Aorta (tissue), 5 donors: ENCODE measurements around the gene DRC7. TPM values are rescaled to one million over a fixed set of nuclear protein-coding genes. Genes with fewer than 3 reads are reported as not detected.

Experiments used
- ATAC-seq: fragments of 200-7000 bp; cut with Tn5 transposase; one replicate; pipeline ENCODE4 v1.9.1; 2022; ENCODE audit warnings: moderate library complexity; ENCODE audit not compliant: low FRiP score
- DNase-seq, 2 donors: peaks; one replicate each; pipeline ENCODE4 v3.0.0-alpha.2; 2020
- H3K27ac ChIP-seq, 2 donors: one replicate each; pipeline ENCODE4 v1.5.1; 2013; ENCODE audit warnings: low read length in 2 of 2, mild to moderate bottlenecking in 2 of 2, moderate library complexity in 2 of 2, control low read depth in 1 of 2, inconsistent platforms in 1 of 2, low read depth in 1 of 2
- H3K27me3 ChIP-seq, 2 donors: one replicate each; pipeline ENCODE4 v1.6.1; 2013; ENCODE audit warnings: control low read depth in 1 of 2, low read length in 1 of 2, mild to moderate bottlenecking in 1 of 2, moderate library complexity in 1 of 2; ENCODE audit not compliant: insufficient read depth in 2 of 2, control insufficient read depth in 1 of 2
- H3K36me3 ChIP-seq, 2 donors: one replicate each; pipeline ENCODE4 v1.6.1; 2013; ENCODE audit warnings: control low read depth in 1 of 2, low read length in 1 of 2, mild to moderate bottlenecking in 1 of 2; ENCODE audit not compliant: insufficient read depth in 2 of 2, control insufficient read depth in 1 of 2
- H3K4me1 ChIP-seq, 2 donors: one replicate each; pipeline ENCODE4 v1.6.1; 2013; ENCODE audit warnings: low read length in 2 of 2, control low read depth in 1 of 2, mild to moderate bottlenecking in 1 of 2, moderate library complexity in 1 of 2; ENCODE audit not compliant: insufficient read depth in 2 of 2, control insufficient read depth in 1 of 2
- H3K4me3 ChIP-seq, 2 donors: one replicate each; pipeline ENCODE4 v1.5.1; 2013; ENCODE audit warnings: low read length in 2 of 2, control low read depth in 1 of 2, mild to moderate bottlenecking in 1 of 2
- H3K9me3 ChIP-seq: one replicate; pipeline ENCODE4 v1.6.1; 2013; ENCODE audit warnings: mild to moderate bottlenecking, low read length; ENCODE audit not compliant: control insufficient read depth
- WGBS, 2 donors: extraction: QIAGEN DNeasy Blood & Tissue Kit; methylation state at CpG; one replicate each; pipeline ENCODE4 v1.1.7; 2013; 5-methylcytosine and 5-hydroxymethylcytosine counted together
- intact Hi-C, 2 donors: fragments of 100-400 bp; cut with DNase I; formaldehyde crosslinking; loops; one replicate each; pipeline versions ENCODE4 v1.14.2 to v1.15.0; 2022
- long read RNA-seq, 2 donors: library from polyadenylated mRNA; unstranded; transcript quantifications; one replicate each; pipeline ENCODE4 v2.0.0, GENCODE V29; 2020 to 2021
- polyA plus RNA-seq, 2 donors: library from polyadenylated mRNA; stranded (reverse); fragments of 200-250 nt; gene quantifications; one replicate each; pipeline ENCODE4 v1.2.3, GENCODE V29; 2013
- total RNA-seq, 2 donors: library from RNA; stranded (reverse); fragmentation: NEBNext Ultra II Directional; extraction: Animal tissue kit (Norgen Biotek cat#: 25700); gene quantifications; one replicate each; pipeline ENCODE4 v1.2.1, GENCODE V29; 2021
- donor health status: healthy with polysubstance abuse.
- donor health status: Bipolar disorder and iron deficiency.
- donor health status: DM: no; HTN: no; CAD: no.
- donor health status: DM: no; HTN: no; CAD: no.
- donor health status: DM: yes; HTN: yes; CAD: no.

Gene DRC7
- total RNA-seq (not detected), polyA plus RNA-seq (under 1 TPM in 1 of 2 donors, not detected in 1; 0.08 TPM)
- long read RNA-seq, donor 1, result 0 reads
- long read RNA-seq, donor 2, result 0 reads

- Histone ChIP-seq H3K27me3 (no peaks in the 10 kb centered on the region), H3K36me3 (no peaks in the 10 kb centered on the region), H3K27ac (no peak within 1 kb of the TSS), H3K4me3 (no peak within 1 kb of the TSS), H3K9me3 (no peaks in the 10 kb centered on the region), H3K4me1 (no peaks in the 10 kb centered on the region)
- intact Hi-C loops, result no loop called here
- DNase-seq (peak in 1 of 2 donors; percentile 62), ATAC-seq (peak; percentile 46)
- 37 to 41% methylated on average over 5 to 8 of the region's 8 CpGs for WGBS, 2 donors
Observed at GRCh38 chr16:57694725-57695679, at the start of gene DRC7. Gene DRC7 (plus strand): TSS chr16:57694806. CDS start chr16:57697950, 3,144 bp downstream.

GRCh38 chr16:57645169-57645568, 49.4 kb upstream of the DRC7 start:
- no peaks in the 10 kb centered on the region for H3K27me3 ChIP-seq
- no peak for ATAC-seq
- H3K27ac ChIP-seq, result no peak overlapping the region
- intact Hi-C loops, result loop anchor here (5.0 kb wide), 3 partner anchors 33 to 68 kb away; no protein-coding TSS in a partner anchor
- H3K4me1 ChIP-seq, result no peaks in the 10 kb centered on the region
- H3K9me3 ChIP-seq, result no peaks in the 10 kb centered on the region
- WGBS, 2 donors, result 69 to 79% methylated on average over 9 to 10 of the region's 10 CpGs
- H3K4me3 ChIP-seq, result no peak overlapping the region
- H3K36me3 ChIP-seq, result no peaks in the 10 kb centered on the region
- DNase-seq, result no peak

- ATAC-seq (peak; percentile 52), DNase-seq (no peak)
- no peak overlapping the region for H3K4me3 ChIP-seq
- no peaks in the 10 kb centered on the region for H3K27me3 ChIP-seq
- H3K4me1 ChIP-seq, result no peaks in the 10 kb centered on the region
- intact Hi-C loops, result loop anchor here (5.0 kb wide), 3 partner anchors 34 to 69 kb away; no protein-coding TSS in a partner anchor
- 49 to 54% methylated on average over 22 to 24 of the region's 24 CpGs for WGBS, 2 donors
- H3K9me3 ChIP-seq, result no peaks in the 10 kb centered on the region
- H3K27ac ChIP-seq, result no peak overlapping the region
- no peaks in the 10 kb centered on the region for H3K36me3 ChIP-seq
Observed at GRCh38 chr16:57645691-57646387, 48.8 kb upstream of the DRC7 start.

- no peaks in the 10 kb centered on the region for H3K9me3 ChIP-seq
Observed at GRCh38 chr16:57646388-57647039, 48.1 kb upstream of the DRC7 start.

GRCh38 chr16:57647136-57647875, 47.3 kb upstream of the DRC7 start:
- Histone ChIP-seq H3K27me3 (no peaks in the 10 kb centered on the region), H3K4me3 (no peak overlapping the region), H3K4me1 (no peaks in the 10 kb centered on the region), H3K9me3 (no peaks in the 10 kb centered on the region), H3K27ac (no peak overlapping the region), H3K36me3 (no peaks in the 10 kb centered on the region)
- no peak for DNase-seq
- 76 to 79% methylated on average over 10 of the region's 10 CpGs for WGBS, 2 donors
- intact Hi-C loops, result loop anchor here (5.0 kb wide), 3 partner anchors 35 to 70 kb away; no protein-coding TSS in a partner anchor
- no peak for ATAC-seq

More at GRCh38 chr16:57646388-57647039, 48.1 kb upstream of the DRC7 start:
- intact Hi-C loops, result loop anchor here (5.0 kb wide), 3 partner anchors 34 to 69 kb away; no protein-coding TSS in a partner anchor
- 85 to 89% methylated on average over 12 to 14 of the region's 14 CpGs for WGBS, 2 donors
- Histone ChIP-seq H3K4me1 (no peaks in the 10 kb centered on the region), H3K27me3 (no peaks in the 10 kb centered on the region), H3K4me3 (no peak overlapping the region), H3K27ac (no peak overlapping the region), H3K36me3 (no peaks in the 10 kb centered on the region)
- ATAC-seq, result peak; percentile 31
- DNase-seq, result no peak

GRCh38 chr16:57648125-57648524, 46.5 kb upstream of the DRC7 start:
- no peaks in the 10 kb centered on the region for H3K27me3 ChIP-seq
- WGBS, 2 donors, result 88 to 91% methylated on average over 5 of the region's 5 CpGs
- no peaks in the 10 kb centered on the region for H3K9me3 ChIP-seq
- no peak overlapping the region for H3K4me3 ChIP-seq
- no peaks in the 10 kb centered on the region for H3K4me1 ChIP-seq
- H3K27ac ChIP-seq, result no peak overlapping the region
- no peaks in the 10 kb centered on the region for H3K36me3 ChIP-seq
- DNase-seq, result no peak
- intact Hi-C loops, result loop anchor here (2.0 to 5.0 kb wide), 4 partner anchors 36 to 71 kb away; no protein-coding TSS in a partner anchor
- no peak for ATAC-seq

- WGBS, 2 donors, result 40 to 44% methylated on average over 18 of the region's 18 CpGs
- DNase-seq (peak; percentile 75 to 89), ATAC-seq (peak; percentile 80)
- H3K27ac ChIP-seq, result no peak overlapping the region
- H3K36me3 ChIP-seq, result no peaks in the 10 kb centered on the region
- no peaks in the 10 kb centered on the region for H3K4me1 ChIP-seq
- no peak overlapping the region for H3K4me3 ChIP-seq
- H3K9me3 ChIP-seq, result no peaks in the 10 kb centered on the region
- intact Hi-C loops, result loop anchor here (2.0 to 5.0 kb wide), 4 partner anchors 37 to 72 kb away; no protein-coding TSS in a partner anchor
- no peaks in the 10 kb centered on the region for H3K27me3 ChIP-seq
Observed at GRCh38 chr16:57648581-57649442, 45.8 kb upstream of the DRC7 start.
